PC-3 (cell line): ENCODE results near the gene MVK.

Source experiments
- EZH2 ChIP-seq: fragments of 300-600 bp; sonication (generic); IDR thresholded peaks from one replicate; pipeline ENCODE4 v1.6.1; 2017; ENCODE audit warnings: antibody characterized with exemption, mild to moderate bottlenecking, low read length; ENCODE audit not compliant: unreplicated experiment
- EZH2phosphoT487 ChIP-seq: fragments of 300-600 bp; sonication (generic); IDR thresholded peaks from 2 replicates; pipeline ENCODE4 v1.6.1; 2018; ENCODE audit warnings: mild to moderate bottlenecking, antibody characterized with exemption, low read length, borderline replicate concordance
- TF ChIP-seq, protein P1 (sequence below): fragments of 300-600 bp; sonication (generic); conservative IDR thresholded peaks from 2 replicates; pipeline ENCODE4 v1.5.1; 2017; ENCODE audit warnings: antibody characterized with exemption, low read depth, mild to moderate bottlenecking, low read length

- TF ChIP-seq, protein P1, sequence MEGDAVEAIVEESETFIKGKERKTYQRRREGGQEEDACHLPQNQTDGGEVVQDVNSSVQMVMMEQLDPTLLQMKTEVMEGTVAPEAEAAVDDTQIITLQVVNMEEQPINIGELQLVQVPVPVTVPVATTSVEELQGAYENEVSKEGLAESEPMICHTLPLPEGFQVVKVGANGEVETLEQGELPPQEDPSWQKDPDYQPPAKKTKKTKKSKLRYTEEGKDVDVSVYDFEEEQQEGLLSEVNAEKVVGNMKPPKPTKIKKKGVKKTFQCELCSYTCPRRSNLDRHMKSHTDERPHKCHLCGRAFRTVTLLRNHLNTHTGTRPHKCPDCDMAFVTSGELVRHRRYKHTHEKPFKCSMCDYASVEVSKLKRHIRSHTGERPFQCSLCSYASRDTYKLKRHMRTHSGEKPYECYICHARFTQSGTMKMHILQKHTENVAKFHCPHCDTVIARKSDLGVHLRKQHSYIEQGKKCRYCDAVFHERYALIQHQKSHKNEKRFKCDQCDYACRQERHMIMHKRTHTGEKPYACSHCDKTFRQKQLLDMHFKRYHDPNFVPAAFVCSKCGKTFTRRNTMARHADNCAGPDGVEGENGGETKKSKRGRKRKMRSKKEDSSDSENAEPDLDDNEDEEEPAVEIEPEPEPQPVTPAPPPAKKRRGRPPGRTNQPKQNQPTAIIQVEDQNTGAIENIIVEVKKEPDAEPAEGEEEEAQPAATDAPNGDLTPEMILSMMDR, result no peak
- no peak for TF ChIP-seq EZH2
- TF ChIP-seq EZH2phosphoT487, result no peak
Measured at GRCh38 chr12:109540526-109541412, 32.8 kb upstream of the MVK start.
